NCI-H524 treated with DMSO at 0.1 percent for 48 hours (cell line): ENCODE measurements around the gene SERPINA7.
"Not testable (repeated sequence)": the region's sequence is repeated elsewhere in the genome, so short reads cannot be mapped to it uniquely, and the experiment has no call there.

ENCODE experiments used
- DNase-seq: peaks from one replicate; lab custom pipeline; 2025; lab: John Stamatoyannopoulos, UW

The SERPINA7 gene

GRCh38 chrX:106038625-106039024, at the start of gene SERPINA7:
Gene SERPINA7 (minus strand): TSS chrX:106038727. CDS start chrX:106037058, 1,669 bp downstream.
- DNase-seq = no peak

- DNase-seq = no peak
Observed at GRCh38 chrX:106069048-106069447, 30.5 kb upstream of the SERPINA7 start.

- no peak for DNase-seq
Observed at GRCh38 chrX:106050054-106050453, 11.5 kb upstream of the SERPINA7 start.

GRCh38 chrX:106042296-106042695, 3.8 kb upstream of the SERPINA7 start:
- DNase-seq = no peak

GRCh38 chrX:106040861-106041260, 2.3 kb upstream of the SERPINA7 start:
- DNase-seq = no peak

- no peak for DNase-seq
Observed at GRCh38 chrX:106039920-106040319, 1.4 kb upstream of the SERPINA7 start.

- no peak for DNase-seq
Observed at GRCh38 chrX:106037835-106038473, 573 bp downstream of the SERPINA7 start.

GRCh38 chrX:106036716-106037115, 1.8 kb downstream of the SERPINA7 start:
- no peak for DNase-seq

GRCh38 chrX:106035064-106035463, 3.5 kb downstream of the SERPINA7 start:
- DNase-seq = peak; percentile 24

- no peak for DNase-seq
Observed at GRCh38 chrX:106023947-106024346, 14.6 kb downstream of the SERPINA7 start.

- DNase-seq = no peak
Observed at GRCh38 chrX:106022238-106022637, 16.3 kb downstream of the SERPINA7 start.

- DNase-seq = no peak
Observed at GRCh38 chrX:106014119-106014775, 24.3 kb downstream of the SERPINA7 start.

GRCh38 chrX:106009145-106009544, 29.4 kb downstream of the SERPINA7 start:
- DNase-seq = no peak

GRCh38 chrX:106007815-106008214, 30.7 kb downstream of the SERPINA7 start:
- DNase-seq = no peak

- no peak for DNase-seq
Observed at GRCh38 chrX:106005684-106006083, 32.8 kb downstream of the SERPINA7 start.

GRCh38 chrX:106000609-106001008, 37.9 kb downstream of the SERPINA7 start:
- not testable (repeated sequence) for DNase-seq

- no peak for DNase-seq
Observed at GRCh38 chrX:106000203-106000602, 38.3 kb downstream of the SERPINA7 start.

- no peak for DNase-seq
Observed at GRCh38 chrX:105999294-105999693, 39.2 kb downstream of the SERPINA7 start.

- not testable (repeated sequence) for DNase-seq
Observed at GRCh38 chrX:105988487-105988886, 50.0 kb downstream of the SERPINA7 start.
